Measurements from ENCODE around the gene RUSC1. TPM values are rescaled to one million over a fixed set of nuclear protein-coding genes. Genes with fewer than 3 reads are reported as not detected.

Gene RUSC1
- total RNA-seq, 2 experiments from 2014 or later = 10.7 to 11.8 TPM

GRCh38 chr1:155293086-155293749 is 27.5 kb upstream of the RUSC1 start:
- H3K9me3 Mint-ChIP-seq = no peaks in the 10 kb centered on the region
- Histone ChIP-seq H3K27me3 (ENCODE audit: control insufficient read depth in 1 of 2, insufficient read depth in 2 of 2, low read length in 2 of 2) (peaks cover 25 to 28% of the 10 kb centered on the region in 2 experiments), H3K4me1 (ENCODE audit: insufficient read depth, low read length) (peaks cover 13% of the 10 kb centered on the region), H3K9me3 (ENCODE audit: control insufficient read depth in 1 of 2, insufficient read depth in 1 of 2, low read length in 2 of 2) (peaks cover 0 to 18% of the 10 kb centered on the region in 2 experiments), H3K27ac (ENCODE audit: low read depth in 1 of 2, low read length in 2 of 2) (no peak overlapping the region), H3K36me3 (ENCODE audit: insufficient read depth, low read length) (no peaks in the 10 kb centered on the region), H3K4me3 (ENCODE audit: low read length) (no peak overlapping the region)
- no peaks in the 10 kb centered on the region for H3K36me3 Mint-ChIP-seq (ENCODE audit: low read depth)
- no peaks in the 10 kb centered on the region for H3K4me1 Mint-ChIP-seq (ENCODE audit: low read depth)
- no peak overlapping the region for H3K4me3 Mint-ChIP-seq
- peaks cover 35% of the 10 kb centered on the region for H3K27me3 Mint-ChIP-seq
- ChIA-PET CTCF (no interaction called here), POLR2A (no interaction called here)
- intact Hi-C loops (cut with DNase I, micrococcal nuclease) = no loop called here
- no peak for TF ChIP-seq CTCF (IDR thresholded peaks at IDR 0.05)
- ATAC-seq (ENCODE audit: poor library complexity) (no peak), DNase-seq (no peak)
- H3K27ac Mint-ChIP-seq = no peak overlapping the region

GRCh38 chr1:155294520-155295182 is 26.0 kb upstream of the RUSC1 start:
- ATAC-seq (ENCODE audit: poor library complexity) = no peak
- DNase-seq = no peak
- peaks cover 25 to 28% of the 10 kb centered on the region in 2 experiments for H3K27me3 ChIP-seq (ENCODE audit: control insufficient read depth in 1 of 2, insufficient read depth in 2 of 2, low read length in 2 of 2)
- H3K9me3 ChIP-seq (ENCODE audit: control insufficient read depth in 1 of 2, insufficient read depth in 1 of 2, low read length in 2 of 2) = peaks cover 0 to 18% of the 10 kb centered on the region in 2 experiments
- no peak overlapping the region for H3K4me3 ChIP-seq (ENCODE audit: low read length)
- peaks cover 13% of the 10 kb centered on the region for H3K4me1 ChIP-seq (ENCODE audit: insufficient read depth, low read length)
- Mint-ChIP-seq H3K4me3 (no peak overlapping the region), H3K9me3 (no peaks in the 10 kb centered on the region), H3K4me1 (ENCODE audit: low read depth) (no peaks in the 10 kb centered on the region), H3K27ac (no peak overlapping the region), H3K27me3 (peaks cover 35% of the 10 kb centered on the region), H3K36me3 (ENCODE audit: low read depth) (no peaks in the 10 kb centered on the region)
- H3K27ac ChIP-seq (ENCODE audit: low read depth in 1 of 2, low read length in 2 of 2) = no peak overlapping the region
- ChIA-PET POLR2A (no interaction called here), CTCF (no interaction called here)
- no peaks in the 10 kb centered on the region for H3K36me3 ChIP-seq (ENCODE audit: insufficient read depth, low read length)
- intact Hi-C loops (cut with DNase I, micrococcal nuclease) = no loop called here
- no peak for TF ChIP-seq CTCF (IDR thresholded peaks at IDR 0.05)

GRCh38 chr1:155295183-155295941 is 25.3 kb upstream of the RUSC1 start:
- Mint-ChIP-seq H3K4me3 (no peak overlapping the region), H3K4me1 (ENCODE audit: low read depth) (no peaks in the 10 kb centered on the region), H3K9me3 (no peaks in the 10 kb centered on the region), H3K27me3 (peaks cover 35% of the 10 kb centered on the region), H3K27ac (no peak overlapping the region), H3K36me3 (ENCODE audit: low read depth) (no peaks in the 10 kb centered on the region)
- H3K9me3 ChIP-seq (ENCODE audit: control insufficient read depth in 1 of 2, insufficient read depth in 1 of 2, low read length in 2 of 2) = peaks cover 0 to 18% of the 10 kb centered on the region in 2 experiments
- no peak for DNase-seq
- TF ChIP-seq CTCF (IDR thresholded peaks at IDR 0.05) = no peak
- ChIA-PET POLR2A (no interaction called here), CTCF (no interaction called here)
- peaks cover 13% of the 10 kb centered on the region for H3K4me1 ChIP-seq (ENCODE audit: insufficient read depth, low read length)
- no peak overlapping the region for H3K27ac ChIP-seq (ENCODE audit: low read depth in 1 of 2, low read length in 2 of 2)
- intact Hi-C loops (cut with DNase I, micrococcal nuclease) = no loop called here
- no peak for ATAC-seq (ENCODE audit: poor library complexity)
- H3K27me3 ChIP-seq (ENCODE audit: control insufficient read depth in 1 of 2, insufficient read depth in 2 of 2, low read length in 2 of 2) = peaks cover 25 to 28% of the 10 kb centered on the region in 2 experiments
- no peak overlapping the region for H3K4me3 ChIP-seq (ENCODE audit: low read length)
- no peaks in the 10 kb centered on the region for H3K36me3 ChIP-seq (ENCODE audit: insufficient read depth, low read length)
